ENCODE results near the gene UBQLN3. TPM values are rescaled to one million over a fixed set of nuclear protein-coding genes. Genes with fewer than 3 reads are reported as not detected.

UBQLN3 gene
- total and polyA plus RNA-seq, 2 experiments from 2014 or later = not detected

DNA sequence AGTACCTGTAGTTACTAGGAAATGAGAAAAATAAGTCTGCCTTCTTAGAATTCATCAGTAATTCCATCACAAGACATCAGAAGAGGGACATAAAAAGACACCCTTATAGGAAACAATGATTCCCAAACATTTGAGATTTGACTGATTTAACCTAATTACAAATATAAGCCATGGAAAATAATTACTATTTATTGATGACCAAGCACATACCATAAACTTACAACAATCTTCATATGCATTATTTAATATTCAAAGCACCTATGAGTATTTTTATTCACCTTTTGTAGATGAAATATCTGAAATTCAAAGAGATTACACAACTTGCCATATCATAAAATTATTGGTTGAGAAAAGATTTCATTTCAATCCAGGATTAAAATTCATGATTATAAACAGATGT lies 35.8 kb downstream of the UBQLN3 start (continued):
- TF ChIP-seq, protein P1, sequence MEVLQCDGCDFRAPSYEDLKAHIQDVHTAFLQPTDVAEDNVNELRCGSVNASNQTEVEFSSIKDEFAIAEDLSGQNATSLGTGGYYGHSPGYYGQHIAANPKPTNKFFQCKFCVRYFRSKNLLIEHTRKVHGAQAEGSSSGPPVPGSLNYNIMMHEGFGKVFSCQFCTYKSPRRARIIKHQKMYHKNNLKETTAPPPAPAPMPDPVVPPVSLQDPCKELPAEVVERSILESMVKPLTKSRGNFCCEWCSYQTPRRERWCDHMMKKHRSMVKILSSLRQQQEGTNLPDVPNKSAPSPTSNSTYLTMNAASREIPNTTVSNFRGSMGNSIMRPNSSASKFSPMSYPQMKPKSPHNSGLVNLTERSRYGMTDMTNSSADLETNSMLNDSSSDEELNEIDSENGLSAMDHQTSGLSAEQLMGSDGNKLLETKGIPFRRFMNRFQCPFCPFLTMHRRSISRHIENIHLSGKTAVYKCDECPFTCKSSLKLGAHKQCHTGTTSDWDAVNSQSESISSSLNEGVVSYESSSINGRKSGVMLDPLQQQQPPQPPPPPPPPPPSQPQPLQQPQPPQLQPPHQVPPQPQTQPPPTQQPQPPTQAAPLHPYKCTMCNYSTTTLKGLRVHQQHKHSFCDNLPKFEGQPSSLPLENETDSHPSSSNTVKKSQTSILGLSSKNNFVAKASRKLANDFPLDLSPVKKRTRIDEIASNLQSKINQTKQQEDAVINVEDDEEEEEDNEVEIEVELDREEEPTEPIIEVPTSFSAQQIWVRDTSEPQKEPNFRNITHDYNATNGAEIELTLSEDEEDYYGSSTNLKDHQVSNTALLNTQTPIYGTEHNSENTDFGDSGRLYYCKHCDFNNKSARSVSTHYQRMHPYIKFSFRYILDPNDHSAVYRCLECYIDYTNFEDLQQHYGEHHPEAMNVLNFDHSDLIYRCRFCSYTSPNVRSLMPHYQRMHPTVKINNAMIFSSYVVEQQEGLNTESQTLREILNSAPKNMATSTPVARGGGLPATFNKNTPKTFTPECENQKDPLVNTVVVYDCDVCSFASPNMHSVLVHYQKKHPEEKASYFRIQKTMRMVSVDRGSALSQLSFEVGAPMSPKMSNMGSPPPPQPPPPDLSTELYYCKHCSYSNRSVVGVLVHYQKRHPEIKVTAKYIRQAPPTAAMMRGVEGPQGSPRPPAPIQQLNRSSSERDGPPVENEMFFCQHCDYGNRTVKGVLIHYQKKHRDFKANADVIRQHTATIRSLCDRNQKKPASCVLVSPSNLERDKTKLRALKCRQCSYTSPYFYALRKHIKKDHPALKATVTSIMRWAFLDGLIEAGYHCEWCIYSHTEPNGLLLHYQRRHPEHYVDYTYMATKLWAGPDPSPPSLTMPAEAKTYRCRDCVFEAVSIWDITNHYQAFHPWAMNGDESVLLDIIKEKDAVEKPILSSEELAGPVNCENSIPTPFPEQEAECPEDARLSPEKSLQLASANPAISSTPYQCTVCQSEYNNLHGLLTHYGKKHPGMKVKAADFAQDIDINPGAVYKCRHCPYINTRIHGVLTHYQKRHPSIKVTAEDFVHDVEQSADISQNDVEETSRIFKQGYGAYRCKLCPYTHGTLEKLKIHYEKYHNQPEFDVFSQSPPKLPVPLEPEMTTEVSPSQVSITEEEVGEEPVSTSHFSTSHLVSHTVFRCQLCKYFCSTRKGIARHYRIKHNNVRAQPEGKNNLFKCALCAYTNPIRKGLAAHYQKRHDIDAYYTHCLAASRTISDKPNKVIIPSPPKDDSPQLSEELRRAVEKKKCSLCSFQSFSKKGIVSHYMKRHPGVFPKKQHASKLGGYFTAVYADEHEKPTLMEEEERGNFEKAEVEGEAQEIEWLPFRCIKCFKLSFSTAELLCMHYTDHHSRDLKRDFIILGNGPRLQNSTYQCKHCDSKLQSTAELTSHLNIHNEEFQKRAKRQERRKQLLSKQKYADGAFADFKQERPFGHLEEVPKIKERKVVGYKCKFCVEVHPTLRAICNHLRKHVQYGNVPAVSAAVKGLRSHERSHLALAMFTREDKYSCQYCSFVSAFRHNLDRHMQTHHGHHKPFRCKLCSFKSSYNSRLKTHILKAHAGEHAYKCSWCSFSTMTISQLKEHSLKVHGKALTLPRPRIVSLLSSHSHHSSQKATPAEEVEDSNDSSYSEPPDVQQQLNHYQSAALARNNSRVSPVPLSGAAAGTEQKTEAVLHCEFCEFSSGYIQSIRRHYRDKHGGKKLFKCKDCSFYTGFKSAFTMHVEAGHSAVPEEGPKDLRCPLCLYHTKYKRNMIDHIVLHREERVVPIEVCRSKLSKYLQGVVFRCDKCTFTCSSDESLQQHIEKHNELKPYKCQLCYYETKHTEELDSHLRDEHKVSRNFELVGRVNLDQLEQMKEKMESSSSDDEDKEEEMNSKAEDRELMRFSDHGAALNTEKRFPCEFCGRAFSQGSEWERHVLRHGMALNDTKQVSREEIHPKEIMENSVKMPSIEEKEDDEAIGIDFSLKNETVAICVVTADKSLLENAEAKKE (CRISPR knock-in tag; IDR thresholded peaks at IDR 0.05) = no peak

DNA sequence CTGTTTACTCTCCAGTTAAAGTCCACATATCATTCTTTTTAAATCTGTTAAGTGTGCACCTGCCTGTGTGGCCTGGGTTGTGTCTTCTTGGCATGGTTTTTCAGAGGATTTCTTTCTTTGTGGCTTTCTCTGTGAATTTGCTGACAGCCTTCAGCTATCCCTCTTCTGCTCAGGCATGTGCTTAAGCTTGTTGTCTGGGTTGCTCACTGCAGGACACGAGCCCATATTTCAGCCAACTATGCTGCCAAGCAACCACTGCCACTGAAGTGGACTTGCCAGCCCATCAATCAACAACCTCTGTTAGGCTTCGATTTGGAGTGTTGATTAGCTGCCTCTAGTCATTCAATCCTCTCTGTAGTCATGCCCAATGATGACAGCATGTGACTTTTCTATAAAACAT lies 42.2 kb downstream of the UBQLN3 start:
- Histone ChIP-seq H3K27me3 (ENCODE audit: insufficient read depth) (no peaks in the 10 kb centered on the region), H3K4me3 (no peak overlapping the region), H3K36me3 (ENCODE audit: insufficient read depth) (no peaks in the 10 kb centered on the region), H3K27ac (ENCODE audit: low read depth) (no peak overlapping the region), H4K20me1 (replicated peaks; ENCODE audit: insufficient read depth) (no peaks in the 10 kb centered on the region), H3K4me1 (ENCODE audit: insufficient read depth) (no peaks in the 10 kb centered on the region), H3K9me2 (ENCODE audit: insufficient read depth) (0 out of 2 replicates have a peak, but pooled peaks cover 9% of the 10 kb centered on the region), H3F3A (replicated peaks; ENCODE audit: low read depth) (no peaks in the 10 kb centered on the region), H2AFZ (no peak overlapping the region), H3K79me2 (replicated peaks; ENCODE audit: insufficient read depth) (no peaks in the 10 kb centered on the region), H3K4me2 (no peak overlapping the region)
- Mint-ChIP-seq H3K27me3 (ENCODE audit: insufficient read depth, low read depth, poor library complexity) (no peaks in the 10 kb centered on the region), H3K4me3 (no peak overlapping the region), H3K9me3 (no peaks in the 10 kb centered on the region), H3K4me1 (no peaks in the 10 kb centered on the region), H3K27ac (no peak overlapping the region), H3K36me3 (ENCODE audit: low read depth) (no peaks in the 10 kb centered on the region)
- ATAC-seq = no peak
- DNase-seq (ENCODE audit: low spot score) = no peak
- TF ChIP-seq, protein P2, sequence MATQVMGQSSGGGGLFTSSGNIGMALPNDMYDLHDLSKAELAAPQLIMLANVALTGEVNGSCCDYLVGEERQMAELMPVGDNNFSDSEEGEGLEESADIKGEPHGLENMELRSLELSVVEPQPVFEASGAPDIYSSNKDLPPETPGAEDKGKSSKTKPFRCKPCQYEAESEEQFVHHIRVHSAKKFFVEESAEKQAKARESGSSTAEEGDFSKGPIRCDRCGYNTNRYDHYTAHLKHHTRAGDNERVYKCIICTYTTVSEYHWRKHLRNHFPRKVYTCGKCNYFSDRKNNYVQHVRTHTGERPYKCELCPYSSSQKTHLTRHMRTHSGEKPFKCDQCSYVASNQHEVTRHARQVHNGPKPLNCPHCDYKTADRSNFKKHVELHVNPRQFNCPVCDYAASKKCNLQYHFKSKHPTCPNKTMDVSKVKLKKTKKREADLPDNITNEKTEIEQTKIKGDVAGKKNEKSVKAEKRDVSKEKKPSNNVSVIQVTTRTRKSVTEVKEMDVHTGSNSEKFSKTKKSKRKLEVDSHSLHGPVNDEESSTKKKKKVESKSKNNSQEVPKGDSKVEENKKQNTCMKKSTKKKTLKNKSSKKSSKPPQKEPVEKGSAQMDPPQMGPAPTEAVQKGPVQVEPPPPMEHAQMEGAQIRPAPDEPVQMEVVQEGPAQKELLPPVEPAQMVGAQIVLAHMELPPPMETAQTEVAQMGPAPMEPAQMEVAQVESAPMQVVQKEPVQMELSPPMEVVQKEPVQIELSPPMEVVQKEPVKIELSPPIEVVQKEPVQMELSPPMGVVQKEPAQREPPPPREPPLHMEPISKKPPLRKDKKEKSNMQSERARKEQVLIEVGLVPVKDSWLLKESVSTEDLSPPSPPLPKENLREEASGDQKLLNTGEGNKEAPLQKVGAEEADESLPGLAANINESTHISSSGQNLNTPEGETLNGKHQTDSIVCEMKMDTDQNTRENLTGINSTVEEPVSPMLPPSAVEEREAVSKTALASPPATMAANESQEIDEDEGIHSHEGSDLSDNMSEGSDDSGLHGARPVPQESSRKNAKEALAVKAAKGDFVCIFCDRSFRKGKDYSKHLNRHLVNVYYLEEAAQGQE (IDR thresholded peaks at IDR 0.05; ENCODE audit: unreplicated experiment) = no peak
- TF ChIP-seq STAT1 (IDR thresholded peaks at IDR 0.05; ENCODE audit: unreplicated experiment) (no peak), ZNF114 (CRISPR knock-in tag; IDR thresholded peaks at IDR 0.05) (no peak)
- TF ChIP-seq, protein P3, sequence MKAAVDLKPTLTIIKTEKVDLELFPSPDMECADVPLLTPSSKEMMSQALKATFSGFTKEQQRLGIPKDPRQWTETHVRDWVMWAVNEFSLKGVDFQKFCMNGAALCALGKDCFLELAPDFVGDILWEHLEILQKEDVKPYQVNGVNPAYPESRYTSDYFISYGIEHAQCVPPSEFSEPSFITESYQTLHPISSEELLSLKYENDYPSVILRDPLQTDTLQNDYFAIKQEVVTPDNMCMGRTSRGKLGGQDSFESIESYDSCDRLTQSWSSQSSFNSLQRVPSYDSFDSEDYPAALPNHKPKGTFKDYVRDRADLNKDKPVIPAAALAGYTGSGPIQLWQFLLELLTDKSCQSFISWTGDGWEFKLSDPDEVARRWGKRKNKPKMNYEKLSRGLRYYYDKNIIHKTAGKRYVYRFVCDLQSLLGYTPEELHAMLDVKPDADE (IDR thresholded peaks at IDR 0.05) = no peak
